Measurements from ENCODE around the gene HTR3B. TPM values are rescaled to one million over a fixed set of nuclear protein-coding genes. Genes with fewer than 3 reads are reported as not detected.

The HTR3B gene
- polyA plus RNA-seq, 1 of the 3 experiments (the other 2 are of a cell fraction): not detected

DNA sequence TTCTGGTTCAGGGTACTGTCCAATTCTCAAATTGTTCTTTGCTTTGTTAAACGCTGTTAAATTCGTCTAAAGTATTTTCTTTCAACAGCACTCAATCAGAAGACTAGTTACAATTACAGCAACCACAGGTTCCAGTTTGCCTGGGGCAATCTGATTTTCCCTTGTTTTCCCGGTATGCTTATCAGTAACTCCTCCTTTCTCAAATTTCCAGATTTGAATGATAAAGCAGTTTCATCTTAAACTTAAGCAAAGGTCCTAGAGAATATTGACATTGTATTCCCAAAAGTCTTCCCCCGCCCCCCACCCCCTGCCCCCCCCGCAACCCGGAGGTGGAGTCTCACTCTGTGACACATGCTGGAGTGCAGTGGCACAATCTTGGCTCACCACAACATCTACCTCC is 18.7 kb upstream of the HTR3B start:
- H3K4me1 ChIP-seq (ENCODE audit: control insufficient read depth in 1 of 2, insufficient read depth in 2 of 2, low read depth in 1 of 2, low read length in 1 of 2): no peaks in the 10 kb centered on the region
- no peaks in the 10 kb centered on the region for H3K36me3 ChIP-seq (replicated peaks in 1 of 2; ENCODE audit: control insufficient read depth in 1 of 2, insufficient read depth in 2 of 2, low read length in 1 of 2)
- ChIA-PET POLR2A (no interaction called here), CTCF (interaction anchor here (3.1 kb wide), 1 partner anchor 10 kb away, joined by 18 read pairs; no protein-coding TSS in a partner anchor)
- H3K9me3 ChIP-seq: no peaks in the 10 kb centered on the region
- H3K27me3 ChIP-seq (ENCODE audit: insufficient read depth): no peaks in the 10 kb centered on the region
- WGBS (ENCODE audit: low lambda C conversion rate): 45% methylated on average over 6 of the region's 6 CpGs
- H3K9me2 ChIP-seq: no peaks in the 10 kb centered on the region
- no peaks in the 10 kb centered on the region for H3K79me2 ChIP-seq (ENCODE audit: insufficient read depth)
- H4K20me1 ChIP-seq (ENCODE audit: insufficient read depth): no peaks in the 10 kb centered on the region
- H3K4me3 ChIP-seq (ENCODE audit: low read depth in 2 of 2, low read length in 1 of 2): no peak overlapping the region
- H3F3A ChIP-seq (replicated peaks; ENCODE audit: insufficient read depth): no peaks in the 10 kb centered on the region
- DNase-seq: no peak
- H3K4me2 ChIP-seq: no peak overlapping the region
- H3K9ac ChIP-seq: no peak overlapping the region
- no peak overlapping the region for H3K27ac ChIP-seq (ENCODE audit: low read depth in 2 of 2, low read length in 1 of 2)
- TF ChIP-seq, protein P1, sequence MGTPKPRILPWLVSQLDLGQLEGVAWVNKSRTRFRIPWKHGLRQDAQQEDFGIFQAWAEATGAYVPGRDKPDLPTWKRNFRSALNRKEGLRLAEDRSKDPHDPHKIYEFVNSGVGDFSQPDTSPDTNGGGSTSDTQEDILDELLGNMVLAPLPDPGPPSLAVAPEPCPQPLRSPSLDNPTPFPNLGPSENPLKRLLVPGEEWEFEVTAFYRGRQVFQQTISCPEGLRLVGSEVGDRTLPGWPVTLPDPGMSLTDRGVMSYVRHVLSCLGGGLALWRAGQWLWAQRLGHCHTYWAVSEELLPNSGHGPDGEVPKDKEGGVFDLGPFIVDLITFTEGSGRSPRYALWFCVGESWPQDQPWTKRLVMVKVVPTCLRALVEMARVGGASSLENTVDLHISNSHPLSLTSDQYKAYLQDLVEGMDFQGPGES (IDR thresholded peaks at IDR 0.05; ENCODE audit: low read depth, low read length): no peak
- TF ChIP-seq, protein P2, sequence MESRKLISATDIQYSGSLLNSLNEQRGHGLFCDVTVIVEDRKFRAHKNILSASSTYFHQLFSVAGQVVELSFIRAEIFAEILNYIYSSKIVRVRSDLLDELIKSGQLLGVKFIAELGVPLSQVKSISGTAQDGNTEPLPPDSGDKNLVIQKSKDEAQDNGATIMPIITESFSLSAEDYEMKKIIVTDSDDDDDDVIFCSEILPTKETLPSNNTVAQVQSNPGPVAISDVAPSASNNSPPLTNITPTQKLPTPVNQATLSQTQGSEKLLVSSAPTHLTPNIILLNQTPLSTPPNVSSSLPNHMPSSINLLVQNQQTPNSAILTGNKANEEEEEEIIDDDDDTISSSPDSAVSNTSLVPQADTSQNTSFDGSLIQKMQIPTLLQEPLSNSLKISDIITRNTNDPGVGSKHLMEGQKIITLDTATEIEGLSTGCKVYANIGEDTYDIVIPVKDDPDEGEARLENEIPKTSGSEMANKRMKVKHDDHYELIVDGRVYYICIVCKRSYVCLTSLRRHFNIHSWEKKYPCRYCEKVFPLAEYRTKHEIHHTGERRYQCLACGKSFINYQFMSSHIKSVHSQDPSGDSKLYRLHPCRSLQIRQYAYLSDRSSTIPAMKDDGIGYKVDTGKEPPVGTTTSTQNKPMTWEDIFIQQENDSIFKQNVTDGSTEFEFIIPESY (IDR thresholded peaks at IDR 0.05; ENCODE audit: borderline replicate concordance, low read depth): no peak
- TF ChIP-seq TCF12 (IDR thresholded peaks at IDR 0.05): no peak
- TF ChIP-seq, protein P3, sequence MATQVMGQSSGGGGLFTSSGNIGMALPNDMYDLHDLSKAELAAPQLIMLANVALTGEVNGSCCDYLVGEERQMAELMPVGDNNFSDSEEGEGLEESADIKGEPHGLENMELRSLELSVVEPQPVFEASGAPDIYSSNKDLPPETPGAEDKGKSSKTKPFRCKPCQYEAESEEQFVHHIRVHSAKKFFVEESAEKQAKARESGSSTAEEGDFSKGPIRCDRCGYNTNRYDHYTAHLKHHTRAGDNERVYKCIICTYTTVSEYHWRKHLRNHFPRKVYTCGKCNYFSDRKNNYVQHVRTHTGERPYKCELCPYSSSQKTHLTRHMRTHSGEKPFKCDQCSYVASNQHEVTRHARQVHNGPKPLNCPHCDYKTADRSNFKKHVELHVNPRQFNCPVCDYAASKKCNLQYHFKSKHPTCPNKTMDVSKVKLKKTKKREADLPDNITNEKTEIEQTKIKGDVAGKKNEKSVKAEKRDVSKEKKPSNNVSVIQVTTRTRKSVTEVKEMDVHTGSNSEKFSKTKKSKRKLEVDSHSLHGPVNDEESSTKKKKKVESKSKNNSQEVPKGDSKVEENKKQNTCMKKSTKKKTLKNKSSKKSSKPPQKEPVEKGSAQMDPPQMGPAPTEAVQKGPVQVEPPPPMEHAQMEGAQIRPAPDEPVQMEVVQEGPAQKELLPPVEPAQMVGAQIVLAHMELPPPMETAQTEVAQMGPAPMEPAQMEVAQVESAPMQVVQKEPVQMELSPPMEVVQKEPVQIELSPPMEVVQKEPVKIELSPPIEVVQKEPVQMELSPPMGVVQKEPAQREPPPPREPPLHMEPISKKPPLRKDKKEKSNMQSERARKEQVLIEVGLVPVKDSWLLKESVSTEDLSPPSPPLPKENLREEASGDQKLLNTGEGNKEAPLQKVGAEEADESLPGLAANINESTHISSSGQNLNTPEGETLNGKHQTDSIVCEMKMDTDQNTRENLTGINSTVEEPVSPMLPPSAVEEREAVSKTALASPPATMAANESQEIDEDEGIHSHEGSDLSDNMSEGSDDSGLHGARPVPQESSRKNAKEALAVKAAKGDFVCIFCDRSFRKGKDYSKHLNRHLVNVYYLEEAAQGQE (IDR thresholded peaks at IDR 0.05; ENCODE audit: low read depth, low read length): no peak
- TF ChIP-seq FOXJ3 (CRISPR knock-in tag; IDR thresholded peaks at IDR 0.05): no peak
- no peak for TF ChIP-seq NRF1 (IDR thresholded peaks at IDR 0.05; ENCODE audit: low read depth, low read length)
- TF ChIP-seq, protein P4, sequence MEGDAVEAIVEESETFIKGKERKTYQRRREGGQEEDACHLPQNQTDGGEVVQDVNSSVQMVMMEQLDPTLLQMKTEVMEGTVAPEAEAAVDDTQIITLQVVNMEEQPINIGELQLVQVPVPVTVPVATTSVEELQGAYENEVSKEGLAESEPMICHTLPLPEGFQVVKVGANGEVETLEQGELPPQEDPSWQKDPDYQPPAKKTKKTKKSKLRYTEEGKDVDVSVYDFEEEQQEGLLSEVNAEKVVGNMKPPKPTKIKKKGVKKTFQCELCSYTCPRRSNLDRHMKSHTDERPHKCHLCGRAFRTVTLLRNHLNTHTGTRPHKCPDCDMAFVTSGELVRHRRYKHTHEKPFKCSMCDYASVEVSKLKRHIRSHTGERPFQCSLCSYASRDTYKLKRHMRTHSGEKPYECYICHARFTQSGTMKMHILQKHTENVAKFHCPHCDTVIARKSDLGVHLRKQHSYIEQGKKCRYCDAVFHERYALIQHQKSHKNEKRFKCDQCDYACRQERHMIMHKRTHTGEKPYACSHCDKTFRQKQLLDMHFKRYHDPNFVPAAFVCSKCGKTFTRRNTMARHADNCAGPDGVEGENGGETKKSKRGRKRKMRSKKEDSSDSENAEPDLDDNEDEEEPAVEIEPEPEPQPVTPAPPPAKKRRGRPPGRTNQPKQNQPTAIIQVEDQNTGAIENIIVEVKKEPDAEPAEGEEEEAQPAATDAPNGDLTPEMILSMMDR (IDR thresholded peaks at IDR 0.05): no peak
- TF ChIP-seq TAF1 (IDR thresholded peaks at IDR 0.05; ENCODE audit: borderline replicate concordance, low read depth, low read length): no peak
- TF ChIP-seq, protein P5, sequence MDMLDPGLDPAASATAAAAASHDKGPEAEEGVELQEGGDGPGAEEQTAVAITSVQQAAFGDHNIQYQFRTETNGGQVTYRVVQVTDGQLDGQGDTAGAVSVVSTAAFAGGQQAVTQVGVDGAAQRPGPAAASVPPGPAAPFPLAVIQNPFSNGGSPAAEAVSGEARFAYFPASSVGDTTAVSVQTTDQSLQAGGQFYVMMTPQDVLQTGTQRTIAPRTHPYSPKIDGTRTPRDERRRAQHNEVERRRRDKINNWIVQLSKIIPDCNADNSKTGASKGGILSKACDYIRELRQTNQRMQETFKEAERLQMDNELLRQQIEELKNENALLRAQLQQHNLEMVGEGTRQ (IDR thresholded peaks at IDR 0.05; ENCODE audit: borderline replicate concordance, low read depth, low read length): no peak
- TF ChIP-seq EZH2phosphoT487 (IDR thresholded peaks at IDR 0.05; ENCODE audit: borderline replicate concordance, low read depth): no peak
- TF ChIP-seq, protein P6, sequence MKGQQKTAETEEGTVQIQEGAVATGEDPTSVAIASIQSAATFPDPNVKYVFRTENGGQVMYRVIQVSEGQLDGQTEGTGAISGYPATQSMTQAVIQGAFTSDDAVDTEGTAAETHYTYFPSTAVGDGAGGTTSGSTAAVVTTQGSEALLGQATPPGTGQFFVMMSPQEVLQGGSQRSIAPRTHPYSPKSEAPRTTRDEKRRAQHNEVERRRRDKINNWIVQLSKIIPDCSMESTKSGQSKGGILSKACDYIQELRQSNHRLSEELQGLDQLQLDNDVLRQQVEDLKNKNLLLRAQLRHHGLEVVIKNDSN (IDR thresholded peaks at IDR 0.05; ENCODE audit: borderline replicate concordance, low read depth): no peak
- no peak for TF ChIP-seq CHD2 (IDR thresholded peaks at IDR 0.05; ENCODE audit: low read length, partially characterized antibody)
- no peak overlapping the region for H2AFZ ChIP-seq (ENCODE audit: low read depth)
